Urinary bladder (tissue), 4 donors: Measurements from ENCODE around the gene SLC30A1. TPM values are rescaled to one million over a fixed set of nuclear protein-coding genes. Genes with fewer than 3 reads are reported as not detected.
"Not testable (repeated sequence)": the region's sequence is repeated elsewhere in the genome, so short reads cannot be mapped to it uniquely, and the experiment has no call there.

Source experiments
- DNase-seq: peaks from one replicate; pipeline ENCODE4 v3.0.0-alpha.2; 2015; ENCODE audit errors: extremely low spot score
- H3K27ac ChIP-seq: one replicate; pipeline ENCODE4 v1.5.1; 2013; ENCODE audit warnings: low read depth, mild to moderate bottlenecking, moderate library complexity
- H3K36me3 ChIP-seq: one replicate; pipeline ENCODE4 v1.6.1; 2013; ENCODE audit warnings: mild to moderate bottlenecking, moderate library complexity; ENCODE audit not compliant: insufficient read depth
- H3K4me1 ChIP-seq: one replicate; pipeline ENCODE4 v1.6.1; 2013; ENCODE audit warnings: mild to moderate bottlenecking, moderate library complexity; ENCODE audit not compliant: insufficient read depth
- H3K4me3 ChIP-seq: one replicate; pipeline ENCODE4 v1.5.1; 2013; ENCODE audit warnings: low read depth, low read length
- WGBS: extraction: QIAGEN DNeasy Blood & Tissue Kit; methylation state at CpG from one replicate; pipeline ENCODE4 v1.1.7; 2013; 5-methylcytosine and 5-hydroxymethylcytosine counted together
- polyA plus RNA-seq: library from polyadenylated mRNA; stranded (reverse); fragments of 200-250 nt; gene quantifications from one replicate; pipeline ENCODE4 v1.2.3, GENCODE V29; 2013
- total RNA-seq: library from RNA; depleted of rRNA; stranded (reverse); fragments of >200 nt; gene quantifications from one replicate; pipeline ENCODE4 v1.2.3, GENCODE V29; 2014
- donor health status: healthy with polysubstance abuse.
- donor health status: healthy.

SLC30A1 gene
- total and polyA plus RNA-seq, 2 donors = 6.6 to 37.2 TPM

- no peak for DNase-seq
- H3K4me1 ChIP-seq = no peaks in the 10 kb centered on the region
- H3K4me3 ChIP-seq = no peak overlapping the region
- no peak overlapping the region for H3K27ac ChIP-seq
- no peaks in the 10 kb centered on the region for H3K36me3 ChIP-seq
- WGBS = 64% methylated on average over 9 of the region's 9 CpGs
Measured at GRCh38 chr1:211559222-211560010, 19.5 kb downstream of the SLC30A1 start.

DNA sequence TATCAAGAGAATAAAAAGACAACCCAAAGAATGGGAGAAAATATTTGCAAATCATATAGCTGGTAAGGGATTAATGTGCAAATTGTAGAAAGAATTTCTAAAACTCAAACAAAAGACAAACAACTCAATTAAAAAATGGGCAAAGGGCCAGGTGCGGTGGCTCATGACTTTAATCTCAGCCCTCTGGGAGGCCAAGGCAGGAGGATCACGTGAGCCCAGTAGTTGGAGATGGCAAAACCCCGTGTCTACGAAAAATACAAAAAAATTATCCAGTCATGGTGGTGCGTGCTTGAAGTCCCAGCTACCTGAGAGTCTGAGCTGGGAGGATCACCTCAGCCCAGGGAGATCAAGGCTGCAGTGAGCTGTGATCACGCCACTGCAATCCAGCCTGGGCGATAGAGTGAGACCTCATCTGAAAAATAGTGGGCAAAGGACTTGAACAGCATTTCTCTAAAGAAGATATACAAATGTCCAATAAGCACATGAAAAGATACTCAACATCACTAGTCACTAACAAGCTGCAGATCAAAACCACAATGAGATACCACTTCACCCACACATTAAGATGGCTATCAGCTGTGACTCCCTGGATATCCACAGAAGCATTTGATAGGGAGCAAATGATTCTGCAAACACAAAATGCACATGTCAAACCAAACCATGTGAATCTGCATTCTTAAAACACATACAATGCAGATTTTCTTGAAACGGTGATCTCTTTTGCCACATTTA, 20.9 kb downstream of the SLC30A1 start:
- Histone ChIP-seq H3K4me3 (no peak overlapping the region), H3K27ac (no peak overlapping the region), H3K4me1 (no peaks in the 10 kb centered on the region), H3K36me3 (no peaks in the 10 kb centered on the region)
- 84% methylated on average over 8 of the region's 8 CpGs for WGBS
- DNase-seq = no peak

DNA sequence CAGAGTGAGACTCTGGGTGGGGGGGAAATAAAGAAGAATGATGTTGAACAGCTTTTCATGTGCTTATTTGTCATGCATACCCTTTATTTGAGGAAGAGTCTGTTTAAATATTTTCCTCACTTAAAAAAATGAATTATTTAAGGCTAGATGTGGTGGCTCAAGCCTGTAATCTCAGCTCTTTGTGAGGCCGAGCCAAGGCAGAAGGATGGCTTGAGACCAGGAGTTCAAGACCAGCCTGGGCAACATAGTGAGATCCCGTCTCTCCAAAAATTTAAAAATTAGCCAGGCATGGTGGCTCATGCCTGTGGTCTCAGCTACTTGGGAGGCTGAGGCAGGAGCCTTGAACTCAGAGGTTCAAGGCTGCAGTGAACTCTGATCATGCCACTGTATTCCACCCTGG, 25.4 kb downstream of the SLC30A1 start:
- Histone ChIP-seq H3K4me1 (no peaks in the 10 kb centered on the region), H3K4me3 (no peak overlapping the region), H3K27ac (no peak overlapping the region), H3K36me3 (no peaks in the 10 kb centered on the region)
- 48% methylated on average over 2 of the region's 2 CpGs for WGBS
- no peak for DNase-seq

- 50% methylated on average over 12 of the region's 12 CpGs for WGBS
- DNase-seq = peak; percentile 62
Measured at GRCh38 chr1:211551638-211552460, 27.1 kb downstream of the SLC30A1 start.

DNA sequence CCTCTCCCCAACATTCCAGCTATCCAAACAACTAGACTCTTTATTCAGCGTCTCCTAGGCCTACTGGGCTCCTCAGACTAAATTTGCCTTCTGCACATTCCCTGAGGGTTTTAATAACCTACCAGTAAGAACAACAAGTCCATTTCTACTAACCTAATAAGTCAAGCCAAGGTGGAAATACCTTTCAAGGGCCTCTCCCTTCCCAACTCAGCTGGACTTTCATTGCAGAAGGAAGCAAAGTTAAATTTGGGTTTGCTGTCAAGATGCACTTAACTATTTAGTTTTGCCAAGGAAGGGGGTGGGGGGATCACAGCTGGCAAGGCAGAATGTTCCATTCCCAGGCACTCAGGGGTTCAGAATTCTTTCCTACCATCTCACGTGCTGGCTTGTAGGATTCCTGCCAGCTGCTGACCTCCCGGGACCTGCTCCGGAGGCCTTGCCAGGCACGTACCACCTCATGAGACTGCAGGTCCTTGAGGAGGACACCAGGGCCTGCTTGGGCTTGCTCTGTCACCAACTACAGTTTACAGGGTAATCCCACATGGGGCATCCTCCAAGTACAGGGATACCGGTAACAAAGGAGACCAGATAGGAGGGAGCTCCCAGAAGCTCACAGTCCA, 29.8 kb downstream of the SLC30A1 start:
- Histone ChIP-seq H3K4me1 (no peaks in the 10 kb centered on the region), H3K36me3 (no peaks in the 10 kb centered on the region), H3K27ac (no peak overlapping the region), H3K4me3 (no peak overlapping the region)
- 67% methylated on average over 6 of the region's 6 CpGs for WGBS
- DNase-seq = no peak

More at GRCh38 chr1:211551638-211552460, 27.1 kb downstream of the SLC30A1 start:
- Histone ChIP-seq H3K4me3 (no peak overlapping the region), H3K27ac (no peak overlapping the region), H3K36me3 (no peaks in the 10 kb centered on the region), H3K4me1 (no peaks in the 10 kb centered on the region)

DNA sequence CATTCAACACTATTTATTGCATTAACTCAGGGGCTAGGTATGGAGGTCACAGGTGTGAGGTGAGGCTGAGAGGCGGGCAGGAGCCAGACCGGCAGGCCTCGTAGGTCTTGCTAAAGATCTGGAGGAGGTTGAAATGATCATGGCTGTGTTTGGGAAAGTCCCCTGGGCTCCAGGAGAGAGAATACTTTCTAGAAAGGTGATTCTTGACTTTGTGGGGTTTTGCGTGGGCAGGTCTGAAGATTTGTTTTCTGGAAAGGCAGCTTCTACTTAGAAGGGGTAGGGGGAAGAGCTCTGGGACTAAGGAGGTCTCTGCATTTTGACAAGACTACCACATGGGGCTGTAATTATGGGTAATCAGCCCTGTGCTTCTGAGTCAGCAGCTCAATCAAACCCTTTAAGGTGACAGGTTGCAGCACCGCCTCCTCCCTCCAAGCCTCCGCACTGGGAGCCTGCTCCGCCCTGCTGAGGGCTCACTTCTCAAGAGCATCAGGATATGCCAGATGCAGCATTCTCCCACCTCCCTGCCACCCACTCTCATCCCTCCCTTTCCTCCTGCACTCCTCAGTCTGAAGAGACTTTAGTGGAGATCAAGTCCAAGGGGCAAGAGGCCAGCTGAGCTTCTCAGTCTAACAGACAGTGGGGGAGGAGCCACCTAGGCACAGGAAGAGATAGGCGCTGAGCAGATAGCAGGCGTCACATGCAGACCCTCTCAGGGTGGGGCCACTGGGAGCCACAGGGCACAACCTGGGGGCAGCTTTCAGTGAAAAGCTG, 30.5 kb downstream of the SLC30A1 start:
- Histone ChIP-seq H3K27ac (no peak overlapping the region), H3K4me3 (no peak overlapping the region), H3K4me1 (no peaks in the 10 kb centered on the region), H3K36me3 (no peaks in the 10 kb centered on the region)
- DNase-seq = no peak
- 75% methylated on average over 9 of the region's 9 CpGs for WGBS

DNA sequence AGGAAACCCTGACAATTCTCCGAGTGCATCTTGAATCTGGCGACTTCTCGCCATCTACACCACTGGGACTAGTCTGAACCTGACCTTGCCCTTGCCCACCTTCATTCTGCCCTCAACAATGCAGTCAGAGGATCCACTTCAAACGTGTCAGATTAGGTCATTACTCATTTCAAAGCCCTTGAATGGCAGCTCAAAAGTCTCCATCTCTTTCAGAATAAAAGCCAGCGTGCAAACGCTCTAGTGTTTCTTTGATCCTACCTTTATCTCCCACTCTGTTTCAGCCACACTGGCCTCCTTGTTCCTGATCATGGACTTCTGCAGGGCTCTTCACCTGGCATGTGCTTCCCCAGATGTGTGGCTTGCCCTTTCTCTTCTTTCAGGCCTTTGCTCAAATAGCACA, 31.3 kb downstream of the SLC30A1 start:
- WGBS = 78% methylated on average over 6 of the region's 6 CpGs

GRCh38 chr1:211546543-211546942, 32.4 kb downstream of the SLC30A1 start:
- Histone ChIP-seq H3K27ac (no peak overlapping the region), H3K4me1 (no peaks in the 10 kb centered on the region), H3K4me3 (no peak overlapping the region), H3K36me3 (no peaks in the 10 kb centered on the region)
- no peak for DNase-seq
- 84% methylated on average over 7 of the region's 7 CpGs for WGBS

More for the DNA sequence above, 31.3 kb downstream of the SLC30A1 start:
- no peak for DNase-seq
- Histone ChIP-seq H3K27ac (no peak overlapping the region), H3K36me3 (no peaks in the 10 kb centered on the region), H3K4me3 (no peak overlapping the region), H3K4me1 (no peaks in the 10 kb centered on the region)

DNA sequence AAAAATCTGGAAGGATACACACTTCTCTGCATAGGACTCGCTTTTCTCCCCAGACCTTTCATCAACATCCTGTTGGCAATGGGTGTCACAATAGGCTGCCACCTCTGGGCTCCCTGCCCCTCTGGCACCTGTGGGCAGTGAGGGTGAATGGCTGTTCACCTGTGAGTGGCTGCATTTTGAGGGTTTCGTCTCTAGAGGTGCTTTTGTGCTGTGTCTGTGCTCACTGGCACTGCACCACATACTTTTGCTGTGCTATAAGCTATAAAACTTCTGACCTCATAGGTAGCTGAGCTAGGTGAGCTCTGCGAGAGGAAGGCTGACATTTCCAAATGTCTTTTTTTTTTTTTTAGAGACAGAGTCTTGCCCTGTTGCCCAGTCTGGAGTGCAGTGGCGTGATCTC, 35.9 kb downstream of the SLC30A1 start:
- DNase-seq = no peak
- Histone ChIP-seq H3K36me3 (no peaks in the 10 kb centered on the region), H3K27ac (no peak overlapping the region), H3K4me3 (no peak overlapping the region), H3K4me1 (no peaks in the 10 kb centered on the region)
- 79% methylated on average over 4 of the region's 4 CpGs for WGBS

GRCh38 chr1:211541720-211542477, 37.1 kb downstream of the SLC30A1 start:
- 52% methylated on average over 7 of the region's 7 CpGs for WGBS
- DNase-seq = peak; percentile 49
- Histone ChIP-seq H3K4me3 (no peak overlapping the region), H3K27ac (no peak overlapping the region), H3K4me1 (no peaks in the 10 kb centered on the region), H3K36me3 (no peaks in the 10 kb centered on the region)

- Histone ChIP-seq H3K36me3 (no peaks in the 10 kb centered on the region), H3K4me1 (no peaks in the 10 kb centered on the region), H3K4me3 (no peak overlapping the region), H3K27ac (no peak overlapping the region)
- 90% methylated on average over 2 of the region's 2 CpGs for WGBS
- no peak for DNase-seq
Measured at GRCh38 chr1:211541278-211541677, 37.7 kb downstream of the SLC30A1 start.

GRCh38 chr1:211540824-211541223, 38.1 kb downstream of the SLC30A1 start:
- not testable (repeated sequence) for H3K27ac ChIP-seq, H3K36me3 ChIP-seq, H3K4me3 ChIP-seq, H3K4me1 ChIP-seq, DNase-seq
- WGBS = 93% methylated on average over 1 of the region's 1 CpG
